ENCODE data around the gene ZNF207. TPM values are rescaled to one million over a fixed set of nuclear protein-coding genes. Genes with fewer than 3 reads are reported as not detected.
A peak's percentile ranks its signal among the peaks of the same experiment; 100 is the strongest.

The ZNF207 gene
- total and polyA plus RNA-seq, 2 experiments from 2014 or later, result 171 to 240 TPM

- Mint-ChIP-seq H3K27ac (no peak overlapping the region), H3K9me3 (no peaks in the 10 kb centered on the region), H3K36me3 (ENCODE audit: low read depth) (peaks cover 92% of the 10 kb centered on the region), H3K4me1 (peaks cover 22% of the 10 kb centered on the region; the same call in 2 of the 3 replicates), H3K27me3 (ENCODE audit: insufficient read depth, low read depth, poor library complexity) (peaks cover 3% of the 10 kb centered on the region), H3K4me3 (no peak overlapping the region)
- Histone ChIP-seq H3K4me3 (no peak overlapping the region), H3K79me2 (replicated peaks; ENCODE audit: insufficient read depth) (peaks cover 98% of the 10 kb centered on the region), H3K27ac (ENCODE audit: low read depth) (peak overlapping the region; percentile 82; the same call in 1 of the 2 replicates), H3K9me2 (ENCODE audit: insufficient read depth) (no peaks in the 10 kb centered on the region), H2AFZ (no peak overlapping the region), H3K4me2 (no peak overlapping the region), H3K36me3 (ENCODE audit: insufficient read depth) (peaks cover 85% of the 10 kb centered on the region), H4K20me1 (replicated peaks; ENCODE audit: insufficient read depth) (peaks cover 78% of the 10 kb centered on the region), H3K27me3 (ENCODE audit: insufficient read depth) (no peaks in the 10 kb centered on the region), H3K4me1 (ENCODE audit: insufficient read depth) (peaks cover 10% of the 10 kb centered on the region), H3F3A (replicated peaks; ENCODE audit: low read depth) (peaks cover 30% of the 10 kb centered on the region)
- TF ChIP-seq CREB1 (CRISPR knock-in tag; IDR thresholded peaks at IDR 0.05; ENCODE audit: low read depth) (no peak), STAT1 (IDR thresholded peaks at IDR 0.05; ENCODE audit: unreplicated experiment) (no peak), ETS1 (IDR thresholded peaks at IDR 0.05) (no peak), REST (IDR thresholded peaks at IDR 0.05; ENCODE audit: unreplicated experiment) (no peak)
- no peak for ATAC-seq
- DNase-seq (ENCODE audit: low spot score), result no peak
Measured at GRCh38 chr17:32356750-32357149, 6.8 kb downstream of the ZNF207 start.

- Histone ChIP-seq H3F3A (replicated peaks; ENCODE audit: low read depth) (peaks cover 30% of the 10 kb centered on the region), H3K36me3 (ENCODE audit: insufficient read depth) (peaks cover 86% of the 10 kb centered on the region), H3K27me3 (ENCODE audit: insufficient read depth) (no peaks in the 10 kb centered on the region), H3K9me2 (ENCODE audit: insufficient read depth) (no peaks in the 10 kb centered on the region), H3K79me2 (replicated peaks; ENCODE audit: insufficient read depth) (peaks cover 98% of the 10 kb centered on the region), H4K20me1 (replicated peaks; ENCODE audit: insufficient read depth) (peaks cover 77% of the 10 kb centered on the region), H2AFZ (no peak overlapping the region), H3K4me2 (no peak overlapping the region), H3K27ac (ENCODE audit: low read depth) (no peak overlapping the region), H3K4me3 (no peak overlapping the region), H3K4me1 (ENCODE audit: insufficient read depth) (peaks cover 6% of the 10 kb centered on the region)
- H3K4me1 Mint-ChIP-seq, result peaks cover 17% of the 10 kb centered on the region; the same call in 2 of the 3 replicates
- no peak for ATAC-seq
- peaks cover 3% of the 10 kb centered on the region for H3K27me3 Mint-ChIP-seq (ENCODE audit: insufficient read depth, low read depth, poor library complexity)
- H3K4me3 Mint-ChIP-seq, result no peak overlapping the region
- no peak for DNase-seq (ENCODE audit: low spot score)
- no peak overlapping the region for H3K27ac Mint-ChIP-seq
- peaks cover 92% of the 10 kb centered on the region for H3K36me3 Mint-ChIP-seq (ENCODE audit: low read depth)
- no peaks in the 10 kb centered on the region; the same call in 2 of the 3 replicates for H3K9me3 Mint-ChIP-seq
- TF ChIP-seq REST (IDR thresholded peaks at IDR 0.05; ENCODE audit: unreplicated experiment) (no peak), STAT1 (IDR thresholded peaks at IDR 0.05; ENCODE audit: unreplicated experiment) (no peak), EZH2 (IDR thresholded peaks at IDR 0.05; ENCODE audit: low read depth, unreplicated experiment) (no peak), ETS1 (IDR thresholded peaks at IDR 0.05) (no peak), EZH2phosphoT487 (IDR thresholded peaks at IDR 0.05; ENCODE audit: unreplicated experiment) (no peak), CTCF (conservative IDR thresholded peaks at IDR 0.05; ENCODE audit: low read depth in 2 of 2) (no peak), JUNB (IDR thresholded peaks at IDR 0.05; ENCODE audit: unreplicated experiment) (no peak), ZNF114 (CRISPR knock-in tag; IDR thresholded peaks at IDR 0.05) (no peak), NANOG (IDR thresholded peaks at IDR 0.05; ENCODE audit: borderline replicate concordance) (no peak), ZNF331 (CRISPR knock-in tag; IDR thresholded peaks at IDR 0.05; ENCODE audit: low read depth) (no peak), POLR2AphosphoS5 (IDR thresholded peaks at IDR 0.05; ENCODE audit: low read depth) (no peak), CREB1 (CRISPR knock-in tag; IDR thresholded peaks at IDR 0.05; ENCODE audit: low read depth) (no peak)
Measured at GRCh38 chr17:32357615-32358014, 7.7 kb downstream of the ZNF207 start.

All from GM23338 (cell line).